Midbrain (tissue), 1 donor: Measurements from ENCODE around the gene AXL.
A peak's percentile ranks its signal among the peaks of the same experiment; 100 is the strongest.
"Not testable (repeated sequence)": the region's sequence is repeated elsewhere in the genome, so short reads cannot be mapped to it uniquely, and the experiment has no call there.

Source experiments
- DNase-seq: peaks from one replicate; lab custom pipeline; 2025; lab: John Stamatoyannopoulos, UW

AXL gene

GRCh38 chr19:41206926-41207750, 11.9 kb upstream of the AXL start:
- DNase-seq = no peak

GRCh38 chr19:41214161-41214560, 4.9 kb upstream of the AXL start:
- no peak for DNase-seq

GRCh38 chr19:41217741-41218140, 1.3 kb upstream of the AXL start:
- DNase-seq = no peak

- no peak for DNase-seq
Observed at GRCh38 chr19:41218249-41218614, 791 bp upstream of the AXL start.

- peak; percentile 13 for DNase-seq
Observed at GRCh38 chr19:41219924-41220567, 1.0 kb downstream of the AXL start.

- DNase-seq = no peak
Observed at GRCh38 chr19:41220811-41221210, 1.8 kb downstream of the AXL start.

GRCh38 chr19:41221514-41222205, 2.6 kb downstream of the AXL start:
- DNase-seq = no peak

GRCh38 chr19:41222240-41222639, 3.2 kb downstream of the AXL start:
- DNase-seq = peak; percentile 14

DNA sequence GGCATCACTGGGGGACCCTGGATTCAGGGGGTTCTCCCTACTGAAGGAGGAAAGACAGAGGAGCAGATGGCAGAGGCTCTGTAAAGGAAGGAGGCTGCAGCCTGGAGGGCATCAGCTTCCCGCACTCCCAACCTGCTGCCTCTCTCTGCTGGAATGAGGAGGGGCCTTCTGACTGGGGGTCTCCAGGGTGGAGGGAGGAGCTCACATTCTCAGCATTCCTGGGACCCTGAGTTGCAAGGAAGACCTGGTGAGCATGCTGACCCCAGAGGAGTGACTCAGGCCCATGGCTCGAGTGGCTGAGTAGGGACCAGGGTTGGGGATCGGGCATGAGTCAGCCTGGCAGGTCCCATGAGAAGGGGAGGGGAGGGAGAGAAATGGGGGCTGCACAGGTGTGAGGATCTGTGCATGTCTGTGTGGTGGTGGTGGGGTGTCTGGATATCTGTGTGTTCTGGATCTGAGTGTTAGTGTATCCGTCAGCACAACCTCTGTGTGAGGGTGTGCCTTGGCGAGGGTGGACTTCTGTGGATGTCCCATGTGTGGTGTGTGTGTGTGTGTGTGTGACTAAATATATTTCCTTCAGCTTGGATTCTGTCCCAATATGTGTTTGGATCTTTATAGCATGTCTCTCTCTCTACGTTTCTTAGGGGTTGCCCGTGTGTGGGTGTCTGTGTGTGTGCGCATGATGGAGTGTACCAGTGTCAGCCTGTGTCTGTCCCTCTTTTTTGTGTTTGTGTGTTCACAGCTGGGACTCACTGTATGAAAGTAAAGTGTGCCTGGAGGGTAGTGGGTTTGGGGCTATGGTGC, 4.6 kb downstream of the AXL start:
- DNase-seq = no peak

DNA sequence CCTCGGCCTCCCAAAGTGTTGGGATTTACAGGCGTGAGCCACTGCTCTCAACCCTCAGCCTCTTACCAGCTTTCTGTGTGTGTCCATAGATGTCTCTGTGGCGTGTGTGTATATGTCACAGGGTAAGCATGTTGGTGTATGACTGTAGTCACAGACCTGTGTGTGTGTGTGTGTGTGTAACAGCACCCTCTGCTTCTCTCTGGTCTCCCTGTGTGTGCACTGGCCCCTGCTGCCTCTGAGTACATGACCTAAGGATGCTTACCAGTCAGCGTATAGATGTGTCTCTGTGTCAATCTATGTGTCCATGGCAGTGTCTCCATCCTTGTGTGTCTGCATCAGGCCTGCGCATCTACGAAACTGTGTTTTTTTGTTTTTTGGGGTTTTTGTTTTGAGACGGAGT, 5.6 kb downstream of the AXL start:
- no peak for DNase-seq

DNA sequence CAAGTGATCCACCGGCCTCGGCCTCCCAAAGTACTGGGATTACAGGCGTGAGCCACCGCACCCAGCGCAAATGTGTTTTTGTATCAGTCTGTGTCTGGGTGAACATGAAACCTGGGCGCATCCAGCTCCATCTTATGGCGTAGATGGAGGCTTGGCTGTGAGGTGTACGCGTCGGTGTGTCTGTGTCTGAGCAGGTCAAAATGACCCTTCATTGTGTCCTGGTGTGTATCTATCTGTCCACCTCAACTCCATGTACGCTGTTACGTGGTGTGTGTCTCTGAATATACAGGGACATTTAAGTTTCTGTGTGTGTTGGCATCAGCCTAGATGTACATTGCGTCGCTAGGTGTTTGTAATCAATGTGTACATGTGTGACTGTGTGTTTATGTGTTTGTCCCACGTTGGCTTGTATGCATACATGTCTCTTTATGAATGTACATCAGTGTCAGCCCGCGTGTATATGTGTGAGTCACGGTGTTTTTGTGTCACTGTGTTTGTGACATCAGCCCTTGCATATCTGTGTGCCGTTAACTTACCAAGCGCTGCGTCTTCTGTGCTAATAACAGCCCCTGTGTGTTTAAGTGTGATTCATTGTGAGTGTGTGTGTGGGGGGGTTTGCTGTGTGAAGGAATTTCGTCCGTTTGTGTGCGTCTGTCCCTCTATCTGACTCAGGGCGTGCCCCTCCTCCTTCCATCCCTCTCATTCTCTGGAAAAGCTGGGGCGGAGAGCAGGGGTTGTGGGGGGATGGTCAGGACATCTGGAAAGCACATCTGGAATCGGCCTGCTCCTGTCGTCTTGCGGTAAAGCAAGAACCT, 6.4 kb downstream of the AXL start:
- no peak for DNase-seq

- DNase-seq = peak; percentile 43
Observed at GRCh38 chr19:41226053-41226873, 7.2 kb downstream of the AXL start.

DNA sequence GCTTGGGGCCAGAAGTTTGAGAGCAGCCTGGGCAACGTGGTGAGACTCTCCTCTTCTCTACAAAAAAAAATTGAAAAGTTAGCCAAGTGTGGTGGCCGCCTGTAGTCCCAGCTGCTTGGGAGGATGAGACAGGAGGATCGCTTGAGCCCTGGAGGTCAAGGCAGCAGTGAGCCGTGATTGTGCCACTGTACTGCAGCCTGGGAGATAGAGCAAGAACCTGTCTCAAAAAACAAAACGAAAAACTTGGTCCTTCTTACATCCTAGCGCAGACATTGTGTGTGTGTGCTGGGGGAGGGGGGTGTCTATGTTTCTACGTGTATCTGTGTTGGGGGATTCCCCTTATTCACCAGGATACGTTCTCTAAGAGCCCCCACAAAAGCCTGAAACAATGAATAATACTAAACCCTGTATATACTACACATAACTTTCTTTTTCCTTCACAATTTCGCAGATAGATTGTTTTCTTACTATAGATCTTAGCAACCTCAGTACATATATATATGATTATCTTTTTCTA, 7.9 kb downstream of the AXL start:
- DNase-seq = no peak

DNA sequence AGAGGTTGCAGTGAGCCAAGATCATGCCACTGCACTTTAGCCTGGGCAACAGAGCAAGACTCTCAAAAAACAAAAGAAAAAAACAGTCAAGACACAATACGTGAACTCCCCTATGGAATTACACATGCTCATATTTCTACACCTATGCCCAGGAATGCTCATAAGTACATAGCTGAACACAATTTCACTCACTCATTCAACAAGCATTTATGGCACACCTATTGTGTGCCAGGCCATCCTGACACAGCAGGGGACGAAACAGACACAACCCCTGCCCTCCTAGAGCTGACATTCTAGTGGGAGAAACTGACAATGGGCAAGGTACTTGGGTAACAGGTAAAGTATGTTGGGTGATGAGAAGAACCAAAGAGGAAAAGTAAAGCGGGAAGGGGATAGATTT, 9.5 kb downstream of the AXL start:
- DNase-seq = no peak

DNA sequence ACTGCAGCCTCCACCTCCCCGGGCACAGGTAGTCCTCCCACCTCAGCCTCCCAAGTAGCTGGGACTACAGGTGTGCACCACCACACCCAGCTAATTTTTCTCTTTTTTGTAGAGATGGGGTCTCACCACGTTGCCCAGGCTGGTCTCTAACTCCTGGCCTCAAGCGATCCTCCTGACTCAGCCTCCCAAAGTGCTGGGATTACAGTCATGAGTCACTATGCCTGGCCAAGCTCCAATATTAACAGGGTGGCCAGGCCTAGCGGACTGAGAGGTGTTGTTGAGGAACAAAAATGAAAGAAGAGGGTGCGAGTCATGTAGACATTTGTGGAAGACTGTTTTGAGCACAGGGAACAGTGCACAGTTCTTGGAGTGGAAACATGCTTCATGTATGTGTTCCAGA, 10.3 kb downstream of the AXL start:
- not testable (repeated sequence) for DNase-seq

DNA sequence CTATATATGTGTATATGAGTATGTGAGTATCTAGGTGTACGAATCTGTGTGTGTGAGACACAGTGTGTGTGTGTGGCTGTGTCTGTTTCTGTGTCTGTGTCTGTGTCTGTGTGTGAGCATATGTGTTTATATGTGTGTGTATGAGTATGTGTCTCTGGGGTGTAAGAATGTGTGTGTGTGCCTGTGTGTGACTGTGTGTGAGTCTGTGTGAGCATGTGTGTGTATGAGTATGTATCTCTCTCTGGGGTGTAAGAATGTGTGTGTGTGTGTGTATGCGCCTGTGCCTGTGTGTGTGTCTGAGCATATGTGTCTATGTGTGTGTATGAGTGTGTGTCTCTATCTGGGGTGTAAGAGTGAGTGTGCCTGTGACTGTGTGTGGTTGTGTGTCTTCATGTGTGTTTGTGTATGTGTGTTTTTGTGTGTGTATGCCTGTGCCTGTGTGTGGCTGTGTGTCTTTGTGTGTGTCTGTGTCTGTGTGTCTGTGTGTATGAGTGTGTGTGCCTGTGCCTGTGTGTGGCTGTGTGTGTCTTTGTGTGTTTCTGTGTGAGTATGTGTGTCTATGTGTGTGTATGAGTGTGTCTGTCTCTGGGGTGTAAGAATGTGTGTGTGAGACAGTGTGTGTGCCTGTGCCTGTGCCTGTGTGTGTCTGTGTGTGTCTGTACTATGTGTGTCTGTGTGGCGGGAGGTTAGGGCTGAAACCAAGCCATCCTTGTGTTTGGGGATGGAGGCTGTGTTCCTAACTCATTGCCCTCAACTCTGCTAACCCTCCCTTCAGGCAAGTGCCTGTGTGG, 11.2 kb downstream of the AXL start:
- DNase-seq = no peak

DNA sequence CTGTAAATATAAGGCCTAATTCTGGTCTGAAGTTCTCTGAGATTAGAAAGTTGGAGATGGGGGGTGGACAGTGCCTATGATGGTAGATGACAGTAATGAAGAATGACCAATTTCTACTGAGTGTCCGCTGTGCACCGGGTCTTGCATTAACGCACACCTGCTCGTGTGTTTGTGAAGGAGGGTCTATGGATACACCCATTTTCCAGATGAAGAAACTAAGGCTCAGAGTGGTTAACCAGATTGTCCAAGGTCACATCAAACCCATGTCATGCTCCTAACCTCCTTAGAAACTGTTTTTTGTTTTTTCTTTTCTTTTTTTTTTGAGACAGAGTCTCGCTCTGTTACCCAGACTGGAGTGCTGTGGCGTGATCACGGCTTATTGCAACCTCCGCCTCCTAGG, 13.7 kb downstream of the AXL start:
- DNase-seq = no peak

GRCh38 chr19:41233748-41234240, 14.8 kb downstream of the AXL start:
- DNase-seq = peak; percentile 32

DNA sequence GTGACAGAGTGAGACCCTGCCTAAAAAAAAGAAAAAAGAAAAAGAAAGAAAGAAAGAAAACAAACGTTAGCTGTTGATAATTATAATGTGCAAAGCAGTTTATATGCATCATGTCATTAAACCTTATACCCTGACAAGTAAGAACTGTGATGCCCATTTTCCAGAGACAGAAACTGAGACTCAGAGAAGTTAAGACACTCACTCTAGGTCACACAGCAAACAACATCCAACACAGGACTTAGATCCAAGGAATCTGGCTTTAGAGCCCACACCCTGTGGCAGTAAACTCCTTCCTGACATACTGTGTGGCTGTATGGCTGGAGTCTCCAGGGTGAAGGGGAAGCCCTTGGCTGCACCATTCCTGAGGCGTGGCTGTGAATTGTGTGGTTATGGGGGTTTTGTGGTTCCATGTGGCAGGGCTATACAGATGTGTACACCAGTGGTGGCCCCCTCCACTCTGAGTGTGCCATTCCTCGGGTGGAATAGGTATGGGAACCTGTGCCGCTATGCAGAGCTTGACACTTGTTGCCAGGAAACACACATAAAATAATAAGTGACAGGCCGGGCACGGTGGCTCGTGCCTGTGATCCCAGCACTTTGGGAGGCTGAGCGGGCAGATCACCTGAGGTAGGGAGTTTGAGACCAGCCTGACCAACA, 15.6 kb downstream of the AXL start:
- no peak for DNase-seq
